PC-3 (cell line): ENCODE measurements around the gene LPCAT1. TPM values are rescaled to one million over a fixed set of nuclear protein-coding genes. Genes with fewer than 3 reads are reported as not detected.

Experiments
- ATAC-seq: fragments of 200-7000 bp; cut with Tn5 transposase; 2 replicates; pipeline ENCODE4 v1.9.1; 2020; ENCODE audit warnings: mild to moderate bottlenecking, moderate library complexity
- BruUV-seq: library from RNA; stranded (reverse); fragments of 400-500 nt; replicated peaks from 2 replicates; lab custom pipeline; 2021; lab: Mats Ljungman, UMichigan
- CTCF ChIA-PET: fragments of 300-600 bp; sonication (Branson Sonifier 250); formaldehyde crosslinking; loops from one replicate; lab custom pipeline; 2022; ENCODE audit warnings: antibody characterized with exemption; lab: Charles Lee
- POLR2A ChIA-PET: fragments of 300-600 bp; sonication (Branson Sonifier 250); formaldehyde crosslinking; loops from one replicate; lab custom pipeline; 2022; ENCODE audit warnings: antibody characterized with exemption; ENCODE audit not compliant: unreplicated experiment; lab: Charles Lee
- DNase-seq: peaks from one replicate; pipeline ENCODE4 v3.0.0-alpha.2; 2015
- H2AFZ ChIP-seq: fragments of 300-600 bp; sonication (generic); 2 replicates; pipeline ENCODE4 v1.6.0; 2016; ENCODE audit warnings: antibody characterized with exemption, low read length
- H3F3A ChIP-seq: fragments of 300-600 bp; sonication (generic); one replicate; pipeline ENCODE4 v1.6.0; 2017; ENCODE audit warnings: antibody characterized with exemption, low read length, control low read depth, mild to moderate bottlenecking; ENCODE audit not compliant: unreplicated experiment
- H3K27ac ChIP-seq: fragments of 300-600 bp; sonication (generic); 2 replicates; pipeline ENCODE4 v1.5.1; 2016; ENCODE audit warnings: mild to moderate bottlenecking, low read length
- H3K27me3 ChIP-seq: fragments of 300-600 bp; sonication (generic); 2 replicates; pipeline ENCODE4 v1.6.1; 2016; ENCODE audit warnings: low read length, mixed read lengths
- H3K36me3 ChIP-seq: fragments of 300-600 bp; sonication (generic); 2 replicates; pipeline ENCODE4 v1.6.1; 2016; ENCODE audit warnings: low read depth, mixed run types, low read length, mixed read lengths
- H3K4me1 ChIP-seq: fragments of 300-600 bp; sonication (generic); 2 replicates; pipeline ENCODE4 v1.5.1; 2016; ENCODE audit warnings: low read length; ENCODE audit not compliant: insufficient read depth
- H3K4me2 ChIP-seq: fragments of 300-600 bp; sonication (generic); 2 replicates; pipeline ENCODE4 v1.6.0; 2016; ENCODE audit warnings: low read length
- H3K4me3 ChIP-seq: fragments of 300-600 bp; sonication (generic); 2 replicates; pipeline ENCODE4 v1.5.1; 2016; ENCODE audit warnings: mild to moderate bottlenecking, low read length, mixed read lengths
- H3K79me2 ChIP-seq: fragments of 300-600 bp; sonication (generic); 2 replicates; pipeline ENCODE4 v1.6.1; 2017; ENCODE audit warnings: low read length, mixed read lengths
- H3K9ac ChIP-seq: fragments of 300-600 bp; sonication (generic); 2 replicates; pipeline ENCODE4 v1.6.0; 2016; ENCODE audit warnings: mild to moderate bottlenecking, low read length
- H3K9me2 ChIP-seq: fragments of 300-600 bp; sonication (generic); replicated peaks from 2 replicates; pipeline ENCODE4 v1.6.1; 2016; ENCODE audit warnings: mixed run types, low read length, mixed read lengths
- H3K9me3 ChIP-seq: fragments of 300-600 bp; sonication (generic); 2 replicates; pipeline ENCODE4 v1.6.1; 2016; ENCODE audit warnings: low read length, mixed read lengths
- H4K20me1 ChIP-seq: fragments of 300-600 bp; sonication (generic); 2 replicates; pipeline ENCODE4 v1.6.1; 2016; ENCODE audit warnings: low read length, mixed read lengths
- CTCF ChIP-seq: fragments of 300-600 bp; sonication (generic); conservative IDR thresholded peaks from 2 replicates; pipeline ENCODE4 v1.5.1; 2017; ENCODE audit warnings: antibody characterized with exemption, low read depth, mild to moderate bottlenecking, low read length
- EZH2 ChIP-seq: fragments of 300-600 bp; sonication (generic); IDR thresholded peaks from one replicate; pipeline ENCODE4 v1.6.1; 2017; ENCODE audit warnings: antibody characterized with exemption, mild to moderate bottlenecking, low read length; ENCODE audit not compliant: unreplicated experiment
- EZH2phosphoT487 ChIP-seq: fragments of 300-600 bp; sonication (generic); IDR thresholded peaks from 2 replicates; pipeline ENCODE4 v1.6.1; 2018; ENCODE audit warnings: mild to moderate bottlenecking, antibody characterized with exemption, low read length, borderline replicate concordance
- intact Hi-C: fragments of 100-400 bp; cut with micrococcal nuclease; formaldehyde crosslinking; loops from 2 replicates; pipeline ENCODE4 v1.9.0; 2023
- total RNA-seq: library from RNA; depleted of rRNA; stranded (reverse); fragments of >200 nt; gene quantifications from 2 replicates; pipeline ENCODE4 v1.2.3, GENCODE V29; 2014

LPCAT1 gene
- total RNA-seq, 1 experiment from 2014 or later, result 121 TPM

GRCh38 chr5:1557114-1557873 is 33.5 kb upstream of the LPCAT1 start:
- Histone ChIP-seq H3K9ac (no peak overlapping the region), H3K27me3 (no peaks in the 10 kb centered on the region), H3K79me2 (no peaks in the 10 kb centered on the region), H3K9me2 (no peaks in the 10 kb centered on the region), H3K4me1 (peaks cover 38% of the 10 kb centered on the region), H2AFZ (no peak overlapping the region), H4K20me1 (no peaks in the 10 kb centered on the region), H3K4me2 (no peak overlapping the region), H3K36me3 (no peaks in the 10 kb centered on the region), H3K27ac (no peak overlapping the region), H3F3A (no peaks in the 10 kb centered on the region), H3K9me3 (no peaks in the 10 kb centered on the region), H3K4me3 (no peak overlapping the region)
- CTCF ChIA-PET, result no interaction called here
- DNase-seq (peak; percentile 44), ATAC-seq (no peak)
- intact Hi-C loops, result loop anchor here (5.0 kb wide), 1 partner anchor 35 kb away; the partner anchor contains the start of gene LPCAT1
- POLR2A ChIA-PET, result no interaction called here
- TF ChIP-seq EZH2 (no peak), EZH2phosphoT487 (no peak), CTCF (no peak; the same call in 1 of the 2 replicates)
- BruUV-seq, result no TSS peak

- Histone ChIP-seq H3K9me2 (no peaks in the 10 kb centered on the region), H3K27ac (peak overlapping the region; percentile 66), H3K79me2 (no peaks in the 10 kb centered on the region), H3K36me3 (no peaks in the 10 kb centered on the region), H3K4me3 (no peak overlapping the region), H4K20me1 (no peaks in the 10 kb centered on the region), H3K4me2 (peak overlapping the region; percentile 48), H3K4me1 (peaks cover 38% of the 10 kb centered on the region), H3K27me3 (no peaks in the 10 kb centered on the region), H2AFZ (0 out of 2 replicates have a peak overlapping the region, but pooled peaks have one; percentile 12), H3F3A (no peaks in the 10 kb centered on the region), H3K9me3 (no peaks in the 10 kb centered on the region), H3K9ac (peak overlapping the region; percentile 6; the same call in 1 of the 2 replicates)
- ChIA-PET POLR2A (interaction anchor here (0.6 to 1.1 kb wide), 3 partner anchors 13 to 942 kb away, joined by 3 to 18 read pairs (median 9); no protein-coding TSS in a partner anchor), CTCF (interaction anchor here (1.1 kb wide), 1 partner anchor 44 kb away, joined by 5 read pairs; no protein-coding TSS in a partner anchor)
- BruUV-seq, result no TSS peak
- no peak for ATAC-seq
- no peak for DNase-seq
- intact Hi-C loops, result loop anchor here (5.0 kb wide), 1 partner anchor 34 kb away; the partner anchor contains the start of gene LPCAT1
- TF ChIP-seq CTCF, result no peak
- TF ChIP-seq EZH2, result no peak
- no peak for TF ChIP-seq EZH2phosphoT487
Measured at GRCh38 chr5:1555808-1556731, 32.3 kb upstream of the LPCAT1 start.
